Liver (tissue), 3 donors: ENCODE results near the gene C14orf180.

ENCODE experiments used
- EGR1 ChIP-seq, 2 donors: IDR thresholded peaks; 2 replicates each; pipeline ENCODE4 v1.6.1; 2016 to 2018; ENCODE audit warnings: antibody characterized with exemption in 2 of 2, low read depth in 2 of 2
- GABPA ChIP-seq, 2 donors: IDR thresholded peaks in 1 of 2; conservative IDR thresholded peaks in 1 of 2; 2 replicates each; pipeline ENCODE4 v1.6.1; 2016; ENCODE audit warnings: antibody characterized with exemption in 2 of 2, mild to moderate bottlenecking in 1 of 2, moderate library complexity in 1 of 2
- RXRA ChIP-seq, 2 donors: IDR thresholded peaks; 2 replicates each; pipeline ENCODE4 v1.6.1; 2017 to 2018; ENCODE audit warnings: antibody characterized with exemption in 2 of 2, mild to moderate bottlenecking in 1 of 2
- TAF1 ChIP-seq: conservative IDR thresholded peaks from 2 replicates; pipeline ENCODE4 v1.6.1; 2016; ENCODE audit warnings: antibody characterized with exemption, mild to moderate bottlenecking
- YY1 ChIP-seq: IDR thresholded peaks from 2 replicates; pipeline ENCODE4 v1.6.1; 2016; ENCODE audit warnings: antibody characterized with exemption, mild to moderate bottlenecking
- TF ChIP-seq, protein P1 (sequence below): fragments of 150-350 bp; IDR thresholded peaks from 2 replicates; pipeline ENCODE4 v1.5.1; 2017; ENCODE audit warnings: improper control_type of control experiment, low read depth, low read length; ENCODE audit not compliant: missing input control
- TF ChIP-seq, protein P2 (sequence below): IDR thresholded peaks from 2 replicates; pipeline ENCODE4 v1.6.1; 2016; ENCODE audit warnings: antibody characterized with exemption, mild to moderate bottlenecking
- TF ChIP-seq, protein P3 (sequence below): IDR thresholded peaks from 2 replicates; pipeline ENCODE4 v1.6.1; 2016; ENCODE audit warnings: antibody characterized with exemption
- donor health status: healthy.
- donor health status: healthy.

DNA sequence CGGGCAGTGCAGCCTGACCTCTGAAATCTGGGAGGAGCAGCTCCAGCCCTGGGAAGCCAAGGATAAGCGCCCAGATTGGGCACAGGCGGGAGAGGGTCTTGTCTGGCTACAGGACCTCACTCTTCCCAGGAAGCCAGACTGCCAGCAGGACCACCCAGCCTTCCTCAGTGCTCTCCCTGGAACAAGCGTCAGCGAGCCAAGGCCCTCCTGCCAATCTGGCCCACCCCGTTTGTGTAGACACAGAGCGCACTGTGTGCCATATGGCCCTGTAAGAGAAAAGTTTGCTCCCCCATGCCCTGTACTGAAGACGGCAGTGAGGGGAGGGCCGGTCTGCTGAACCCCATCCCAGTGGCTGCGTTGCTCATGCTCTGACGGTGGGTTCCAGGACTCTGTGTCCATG is 1.2 kb upstream of the C14orf180 start:
- TF ChIP-seq TAF1 (no peak), EGR1 (IDR thresholded peaks at IDR 0.05; ENCODE audit: low read depth in 2 of 2) (no peak), GABPA (IDR thresholded peaks at IDR 0.05 in 1 of 2, conservative IDR thresholded peaks at IDR 0.05 in 1 of 2) (no peak), RXRA (IDR thresholded peaks at IDR 0.05) (no peak), YY1 (no peak)
- TF ChIP-seq, protein P1, sequence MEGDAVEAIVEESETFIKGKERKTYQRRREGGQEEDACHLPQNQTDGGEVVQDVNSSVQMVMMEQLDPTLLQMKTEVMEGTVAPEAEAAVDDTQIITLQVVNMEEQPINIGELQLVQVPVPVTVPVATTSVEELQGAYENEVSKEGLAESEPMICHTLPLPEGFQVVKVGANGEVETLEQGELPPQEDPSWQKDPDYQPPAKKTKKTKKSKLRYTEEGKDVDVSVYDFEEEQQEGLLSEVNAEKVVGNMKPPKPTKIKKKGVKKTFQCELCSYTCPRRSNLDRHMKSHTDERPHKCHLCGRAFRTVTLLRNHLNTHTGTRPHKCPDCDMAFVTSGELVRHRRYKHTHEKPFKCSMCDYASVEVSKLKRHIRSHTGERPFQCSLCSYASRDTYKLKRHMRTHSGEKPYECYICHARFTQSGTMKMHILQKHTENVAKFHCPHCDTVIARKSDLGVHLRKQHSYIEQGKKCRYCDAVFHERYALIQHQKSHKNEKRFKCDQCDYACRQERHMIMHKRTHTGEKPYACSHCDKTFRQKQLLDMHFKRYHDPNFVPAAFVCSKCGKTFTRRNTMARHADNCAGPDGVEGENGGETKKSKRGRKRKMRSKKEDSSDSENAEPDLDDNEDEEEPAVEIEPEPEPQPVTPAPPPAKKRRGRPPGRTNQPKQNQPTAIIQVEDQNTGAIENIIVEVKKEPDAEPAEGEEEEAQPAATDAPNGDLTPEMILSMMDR = no peak
- TF ChIP-seq, protein P2, sequence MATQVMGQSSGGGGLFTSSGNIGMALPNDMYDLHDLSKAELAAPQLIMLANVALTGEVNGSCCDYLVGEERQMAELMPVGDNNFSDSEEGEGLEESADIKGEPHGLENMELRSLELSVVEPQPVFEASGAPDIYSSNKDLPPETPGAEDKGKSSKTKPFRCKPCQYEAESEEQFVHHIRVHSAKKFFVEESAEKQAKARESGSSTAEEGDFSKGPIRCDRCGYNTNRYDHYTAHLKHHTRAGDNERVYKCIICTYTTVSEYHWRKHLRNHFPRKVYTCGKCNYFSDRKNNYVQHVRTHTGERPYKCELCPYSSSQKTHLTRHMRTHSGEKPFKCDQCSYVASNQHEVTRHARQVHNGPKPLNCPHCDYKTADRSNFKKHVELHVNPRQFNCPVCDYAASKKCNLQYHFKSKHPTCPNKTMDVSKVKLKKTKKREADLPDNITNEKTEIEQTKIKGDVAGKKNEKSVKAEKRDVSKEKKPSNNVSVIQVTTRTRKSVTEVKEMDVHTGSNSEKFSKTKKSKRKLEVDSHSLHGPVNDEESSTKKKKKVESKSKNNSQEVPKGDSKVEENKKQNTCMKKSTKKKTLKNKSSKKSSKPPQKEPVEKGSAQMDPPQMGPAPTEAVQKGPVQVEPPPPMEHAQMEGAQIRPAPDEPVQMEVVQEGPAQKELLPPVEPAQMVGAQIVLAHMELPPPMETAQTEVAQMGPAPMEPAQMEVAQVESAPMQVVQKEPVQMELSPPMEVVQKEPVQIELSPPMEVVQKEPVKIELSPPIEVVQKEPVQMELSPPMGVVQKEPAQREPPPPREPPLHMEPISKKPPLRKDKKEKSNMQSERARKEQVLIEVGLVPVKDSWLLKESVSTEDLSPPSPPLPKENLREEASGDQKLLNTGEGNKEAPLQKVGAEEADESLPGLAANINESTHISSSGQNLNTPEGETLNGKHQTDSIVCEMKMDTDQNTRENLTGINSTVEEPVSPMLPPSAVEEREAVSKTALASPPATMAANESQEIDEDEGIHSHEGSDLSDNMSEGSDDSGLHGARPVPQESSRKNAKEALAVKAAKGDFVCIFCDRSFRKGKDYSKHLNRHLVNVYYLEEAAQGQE = no peak
- TF ChIP-seq, protein P3, sequence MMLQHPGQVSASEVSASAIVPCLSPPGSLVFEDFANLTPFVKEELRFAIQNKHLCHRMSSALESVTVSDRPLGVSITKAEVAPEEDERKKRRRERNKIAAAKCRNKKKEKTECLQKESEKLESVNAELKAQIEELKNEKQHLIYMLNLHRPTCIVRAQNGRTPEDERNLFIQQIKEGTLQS = no peak
